Left colon (tissue), 2 donors: Measurements from ENCODE around the gene MBTPS1. TPM values are rescaled to one million over a fixed set of nuclear protein-coding genes. Genes with fewer than 3 reads are reported as not detected.

Experiments used
- ATAC-seq: fragments of 200-7000 bp; cut with Tn5 transposase; one replicate; pipeline ENCODE4 v1.9.1; 2020; ENCODE audit warnings: mild to moderate bottlenecking, moderate library complexity
- DNase-seq, 2 donors: peaks; one replicate each; pipeline ENCODE4 v3.0.0-alpha.2; 2020
- intact Hi-C, 2 donors: fragments of 100-400 bp; cut with DNase I in 1 of 2; cut with micrococcal nuclease in 1 of 2; formaldehyde crosslinking; loops; one replicate each; pipeline versions ENCODE4 v1.11.2 to v1.14.0; 2022; cut with DNase I, micrococcal nuclease
- total RNA-seq, 2 donors: library from RNA; stranded (reverse); fragmentation: NEBNext Ultra II Directional; extraction: Animal tissue kit (Norgen Biotek cat#: 25700); gene quantifications; one replicate each; pipeline ENCODE4 v1.2.1, GENCODE V29; 2021
- donor health status: DM: no; HTN: no; CAD: no.
- donor health status: DM: yes; HTN: yes; CAD: no.

The MBTPS1 gene
- total RNA-seq, 2 donors from 2014 or later = 68.5 to 73.8 TPM

DNA sequence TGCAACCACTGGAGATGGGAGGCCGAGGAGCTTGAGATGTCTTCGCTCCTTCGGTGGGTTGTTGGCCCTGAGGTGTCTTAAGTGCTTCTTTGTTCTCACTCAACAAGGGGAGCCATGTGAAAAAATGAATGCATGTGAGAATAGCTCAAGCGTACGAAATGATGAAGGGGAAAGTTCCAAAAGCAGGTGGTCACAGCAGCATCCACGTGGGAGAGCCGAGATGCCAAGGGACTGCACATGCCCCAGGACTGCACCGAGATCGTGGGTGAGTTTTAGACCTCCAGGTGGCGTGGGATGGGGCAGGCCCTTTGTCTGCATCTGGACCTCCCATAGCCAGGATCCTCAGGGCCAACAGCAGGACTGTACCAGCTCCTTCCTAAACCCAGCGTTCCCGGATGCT, 82.2 kb downstream of the MBTPS1 start:
- DNase-seq (no peak), ATAC-seq (no peak)
- intact Hi-C loops = no loop called here

- intact Hi-C loops = no loop called here
- no peak for DNase-seq
- no peak for ATAC-seq
Observed at GRCh38 chr16:84033251-84034195, 83.2 kb downstream of the MBTPS1 start.

DNA sequence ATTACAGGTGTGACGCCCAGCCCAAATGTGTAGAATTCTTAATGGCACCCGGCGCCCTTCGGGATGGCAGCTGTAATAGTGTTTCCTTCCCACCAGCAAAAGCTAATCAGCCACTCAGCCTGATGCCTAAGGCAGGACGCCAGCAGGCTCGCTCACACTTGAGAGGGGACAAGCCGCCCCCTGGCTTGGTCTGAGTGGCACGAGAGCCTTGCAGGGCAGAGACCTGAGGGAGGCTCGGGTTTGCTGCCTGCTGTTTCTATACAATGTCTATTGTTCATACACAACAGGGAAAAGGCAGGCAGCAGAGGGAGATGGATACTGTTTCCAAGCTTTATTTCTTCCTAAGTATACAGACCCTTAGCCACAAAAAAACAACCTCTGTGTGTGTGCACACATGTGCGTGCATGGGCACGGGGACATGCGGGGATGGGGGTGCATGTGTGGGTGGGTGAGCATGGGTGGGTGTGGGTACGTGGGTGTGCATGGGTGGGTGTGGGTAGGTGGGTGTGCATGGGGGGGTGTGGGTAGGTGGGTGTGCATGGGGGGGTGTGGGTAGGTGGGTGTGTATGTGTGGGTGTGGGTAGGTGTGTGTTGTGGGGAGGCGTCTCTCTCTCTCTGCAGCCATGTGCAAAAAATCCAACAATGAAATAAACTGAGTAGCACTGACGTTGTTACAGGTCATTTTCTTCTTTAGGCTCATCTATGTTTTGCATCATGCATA, 84.1 kb downstream of the MBTPS1 start:
- ATAC-seq = no peak
- intact Hi-C loops = no loop called here
- no peak for DNase-seq

DNA sequence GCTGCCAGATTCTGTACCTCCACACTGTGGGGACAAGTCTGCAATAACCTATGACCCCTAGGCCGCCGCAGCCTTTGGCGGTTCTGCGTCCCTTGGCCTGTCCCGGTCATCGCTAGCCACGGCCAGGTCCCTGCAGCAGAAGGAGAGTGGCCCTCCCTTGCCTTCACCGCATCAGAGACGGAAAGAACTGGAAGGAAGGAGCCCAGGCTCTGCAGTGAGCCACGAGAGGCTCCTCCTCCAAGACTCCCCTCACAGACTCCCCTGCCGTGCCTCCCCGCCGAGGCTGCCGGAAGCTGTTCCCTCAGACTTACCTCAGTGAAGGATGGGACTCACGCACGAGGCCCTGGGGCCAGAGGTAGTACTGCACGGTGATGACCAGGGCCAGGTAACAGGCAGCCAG, 85.2 kb downstream of the MBTPS1 start:
- DNase-seq (no peak), ATAC-seq (no peak)
- intact Hi-C loops = no loop called here

GRCh38 chr16:84029297-84030047, 87.3 kb downstream of the MBTPS1 start:
- no peak for DNase-seq
- intact Hi-C loops = no loop called here
- no peak for ATAC-seq

DNA sequence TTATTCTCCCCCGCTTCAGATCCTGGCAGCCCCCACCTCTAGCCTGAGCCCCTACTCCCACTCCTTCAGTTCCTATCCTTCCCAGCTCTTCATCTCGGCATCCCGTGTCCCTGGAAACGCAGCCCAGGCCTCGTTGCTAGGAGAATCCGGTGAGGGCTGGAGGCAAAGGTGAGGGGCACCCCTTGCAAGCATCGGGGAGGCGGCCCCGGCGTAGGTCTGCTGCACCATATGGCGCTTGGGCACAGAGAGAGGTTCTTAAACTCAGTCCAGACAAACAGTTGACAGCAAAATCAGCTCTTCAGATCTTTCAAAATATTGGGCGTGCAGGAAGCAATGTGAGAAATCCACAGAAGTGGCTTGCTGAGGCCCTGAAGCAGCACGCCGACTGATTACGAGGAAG, 89.1 kb downstream of the MBTPS1 start:
- DNase-seq = no peak
- intact Hi-C loops = no loop called here
- no peak for ATAC-seq

GRCh38 chr16:84026606-84027005, 90.1 kb downstream of the MBTPS1 start:
- no peak for ATAC-seq
- intact Hi-C loops = no loop called here

GRCh38 chr16:84024854-84025253, 91.9 kb downstream of the MBTPS1 start:
- DNase-seq (no peak), ATAC-seq (no peak)
- intact Hi-C loops = no loop called here

More at GRCh38 chr16:84026606-84027005, 90.1 kb downstream of the MBTPS1 start:
- DNase-seq = no peak

GRCh38 chr16:84022644-84023043, 94.1 kb downstream of the MBTPS1 start:
- ATAC-seq (no peak), DNase-seq (no peak)
- intact Hi-C loops = no loop called here

GRCh38 chr16:84021488-84021887, 95.3 kb downstream of the MBTPS1 start:
- ATAC-seq (no peak), DNase-seq (no peak)
- intact Hi-C loops = no loop called here

DNA sequence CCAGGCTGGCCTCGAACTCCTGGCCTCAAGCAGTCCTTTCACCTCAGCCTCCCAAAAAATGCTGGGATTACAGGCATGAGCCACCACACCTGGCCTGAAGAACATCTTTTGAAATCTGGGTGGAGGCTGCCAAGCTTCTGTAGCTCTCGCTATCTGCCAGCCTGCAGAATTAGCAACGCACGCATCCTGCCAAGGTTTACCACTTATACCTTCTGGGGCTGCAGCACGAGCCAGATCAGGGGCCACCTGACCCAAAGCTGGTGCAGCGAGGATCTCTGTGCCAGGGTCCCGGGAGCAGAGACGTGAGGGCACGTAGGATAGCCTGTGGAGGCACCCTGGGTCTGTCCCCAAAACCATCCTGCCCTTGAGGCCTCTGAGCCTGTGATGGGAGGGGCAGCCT, 96.4 kb downstream of the MBTPS1 start:
- no peak for DNase-seq
- intact Hi-C loops = no loop called here
- no peak for ATAC-seq

GRCh38 chr16:84018710-84019109, 98.0 kb downstream of the MBTPS1 start:
- intact Hi-C loops = no loop called here
- DNase-seq (no peak), ATAC-seq (no peak)

- no peak for ATAC-seq
- no peak for DNase-seq
- intact Hi-C loops = no loop called here
Observed at GRCh38 chr16:84016477-84016876, 100.3 kb downstream of the MBTPS1 start.

DNA sequence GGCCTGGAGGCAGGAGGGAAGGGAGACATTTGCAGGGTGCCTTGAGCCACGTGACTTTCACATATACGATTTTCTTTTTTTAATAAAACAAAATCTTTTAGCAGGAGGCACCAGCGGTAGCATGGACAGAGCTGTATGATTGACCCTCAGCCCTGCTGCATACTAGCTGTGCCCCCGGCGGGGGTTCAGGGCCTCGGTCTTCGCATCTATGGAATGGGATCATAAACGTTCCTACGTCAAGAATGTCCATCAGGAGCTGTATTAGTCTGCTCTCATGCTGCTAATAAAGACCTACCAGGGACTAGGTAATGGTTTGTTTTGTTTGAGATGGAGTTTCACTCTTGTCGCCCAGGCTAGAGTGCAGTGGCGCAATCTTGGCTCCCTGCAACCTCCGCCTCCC, 101.3 kb downstream of the MBTPS1 start:
- ATAC-seq (no peak), DNase-seq (no peak)
- intact Hi-C loops = no loop called here

GRCh38 chr16:84014570-84015327, 102.0 kb downstream of the MBTPS1 start:
- intact Hi-C loops = no loop called here
- peak in 1 of 2 donors; percentile 23 for DNase-seq
- ATAC-seq = no peak

DNA sequence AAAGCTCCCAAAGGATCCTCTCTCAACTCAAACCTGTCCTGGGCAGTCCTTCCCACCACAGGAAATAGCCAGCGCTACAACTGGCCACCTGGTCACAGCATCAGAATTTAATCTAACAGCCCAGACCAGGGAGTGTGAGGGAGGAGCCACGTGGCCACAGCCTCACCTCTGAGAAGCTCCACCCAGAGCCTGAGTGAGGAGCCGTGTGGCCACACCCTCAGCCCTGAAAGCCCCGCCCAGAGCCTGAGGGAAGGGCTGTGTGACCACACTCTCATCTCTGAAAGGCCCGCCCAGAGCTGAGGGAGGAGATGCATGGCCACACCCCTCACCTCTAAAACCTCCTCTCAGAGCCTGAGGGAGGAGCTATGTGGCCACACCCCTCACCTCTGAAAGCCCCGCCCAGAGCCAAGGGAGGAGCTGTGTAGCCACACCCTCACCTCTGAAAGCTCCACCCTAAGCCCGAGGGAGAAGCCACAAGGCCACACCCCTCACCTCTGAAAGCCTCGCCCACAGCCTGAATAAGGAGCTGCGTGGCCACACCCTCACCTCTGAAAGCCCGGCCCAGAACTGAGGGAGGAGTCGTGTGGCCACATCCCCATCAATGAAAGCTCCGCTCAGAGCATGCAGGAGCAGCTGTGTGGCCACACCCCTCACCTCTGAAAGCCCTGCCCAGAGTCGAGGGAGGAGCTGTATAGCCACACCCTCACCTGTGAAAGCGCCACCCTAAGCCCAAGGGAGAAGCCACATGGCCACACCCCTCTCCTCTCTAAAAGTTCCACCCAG, 102.8 kb downstream of the MBTPS1 start:
- peak; percentile 88 for ATAC-seq
- intact Hi-C loops = no loop called here
- DNase-seq = peak; percentile 89 to 95

DNA sequence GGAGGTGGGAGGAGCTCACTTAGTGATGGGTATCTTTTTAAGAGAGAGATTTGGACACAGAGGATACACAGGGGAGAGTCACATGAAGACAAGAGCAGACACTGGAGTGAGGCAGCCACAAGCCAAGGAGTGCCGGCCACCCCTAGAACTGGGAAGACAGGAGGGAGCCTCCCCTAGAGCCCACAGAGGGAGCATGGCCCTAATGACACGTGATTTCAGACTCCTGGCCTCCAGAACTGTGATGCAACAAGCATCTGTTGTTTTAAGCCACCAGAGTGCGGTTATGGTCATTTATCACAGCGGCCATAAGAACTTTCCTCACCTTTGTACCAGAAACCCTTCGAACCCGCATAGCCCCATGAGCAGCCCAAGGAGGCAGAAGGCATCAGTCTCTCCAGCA, 107.5 kb downstream of the MBTPS1 start:
- ATAC-seq (no peak), DNase-seq (no peak)
- intact Hi-C loops = no loop called here

GRCh38 chr16:84007965-84008364, 108.8 kb downstream of the MBTPS1 start:
- intact Hi-C loops = no loop called here
- ATAC-seq (no peak), DNase-seq (no peak)
